HG03565 (cell line): ENCODE measurements around the gene PDLIM5.
"Not testable (repeated sequence)": the region's sequence is repeated elsewhere in the genome, so short reads cannot be mapped to it uniquely, and the experiment has no call there.

Experiments used
- ATAC-seq: cut with Tn5 transposase; IDR thresholded peaks from one replicate; pipeline ENCODE4 v1.9.1; 2021; ENCODE audit warnings: mild to moderate bottlenecking, moderate library complexity; ENCODE audit not compliant: unreplicated experiment

PDLIM5 gene, protein sequence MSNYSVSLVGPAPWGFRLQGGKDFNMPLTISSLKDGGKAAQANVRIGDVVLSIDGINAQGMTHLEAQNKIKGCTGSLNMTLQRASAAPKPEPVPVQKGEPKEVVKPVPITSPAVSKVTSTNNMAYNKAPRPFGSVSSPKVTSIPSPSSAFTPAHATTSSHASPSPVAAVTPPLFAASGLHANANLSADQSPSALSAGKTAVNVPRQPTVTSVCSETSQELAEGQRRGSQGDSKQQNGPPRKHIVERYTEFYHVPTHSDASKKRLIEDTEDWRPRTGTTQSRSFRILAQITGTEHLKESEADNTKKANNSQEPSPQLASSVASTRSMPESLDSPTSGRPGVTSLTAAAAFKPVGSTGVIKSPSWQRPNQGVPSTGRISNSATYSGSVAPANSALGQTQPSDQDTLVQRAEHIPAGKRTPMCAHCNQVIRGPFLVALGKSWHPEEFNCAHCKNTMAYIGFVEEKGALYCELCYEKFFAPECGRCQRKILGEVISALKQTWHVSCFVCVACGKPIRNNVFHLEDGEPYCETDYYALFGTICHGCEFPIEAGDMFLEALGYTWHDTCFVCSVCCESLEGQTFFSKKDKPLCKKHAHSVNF

DNA sequence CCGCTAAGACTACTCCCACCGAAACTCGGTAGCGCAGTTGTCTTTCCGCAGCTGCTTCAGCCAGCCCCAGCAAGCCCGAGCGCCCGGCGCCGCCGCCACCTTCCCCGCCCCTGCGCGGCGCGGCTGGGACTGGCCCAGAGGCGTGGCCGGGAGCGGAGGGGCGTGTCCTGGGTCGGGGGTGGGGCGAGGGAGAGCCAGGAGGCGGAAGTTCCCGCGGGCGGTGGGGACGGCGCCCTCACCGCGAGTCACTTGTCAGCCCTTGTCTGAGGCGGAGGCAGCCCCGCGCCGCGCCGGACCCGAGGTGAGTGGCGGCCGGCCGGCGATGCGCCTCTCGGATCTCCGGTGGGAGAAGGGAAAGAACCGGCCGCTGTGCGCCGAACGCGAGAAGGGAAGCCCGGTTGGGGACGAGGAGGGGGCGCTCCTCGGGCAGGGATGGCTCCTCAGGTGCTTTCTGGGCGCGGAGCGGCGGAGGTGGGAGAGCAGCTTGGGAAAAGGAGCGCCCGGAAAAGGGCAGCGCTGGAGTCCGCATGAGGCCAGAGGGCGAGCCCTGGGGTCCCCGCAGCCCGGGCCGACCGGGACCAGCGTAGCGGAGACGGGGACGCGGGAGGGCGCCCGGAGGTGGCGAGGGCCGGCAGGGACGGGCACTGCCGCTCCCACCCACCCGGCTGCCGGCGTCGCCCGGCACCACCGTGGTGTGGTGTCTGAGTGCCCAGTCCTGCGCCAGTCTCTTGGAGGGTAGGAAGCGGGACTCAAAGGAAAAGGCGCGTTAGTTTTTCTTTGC is at the start of gene PDLIM5:
Gene PDLIM5, plus strand, starts transcription at position 248 of the 781 bp plus-strand sequence. CDS start 3,347 bp downstream, outside the sequence.
- ATAC-seq, result peak; percentile 89

DNA sequence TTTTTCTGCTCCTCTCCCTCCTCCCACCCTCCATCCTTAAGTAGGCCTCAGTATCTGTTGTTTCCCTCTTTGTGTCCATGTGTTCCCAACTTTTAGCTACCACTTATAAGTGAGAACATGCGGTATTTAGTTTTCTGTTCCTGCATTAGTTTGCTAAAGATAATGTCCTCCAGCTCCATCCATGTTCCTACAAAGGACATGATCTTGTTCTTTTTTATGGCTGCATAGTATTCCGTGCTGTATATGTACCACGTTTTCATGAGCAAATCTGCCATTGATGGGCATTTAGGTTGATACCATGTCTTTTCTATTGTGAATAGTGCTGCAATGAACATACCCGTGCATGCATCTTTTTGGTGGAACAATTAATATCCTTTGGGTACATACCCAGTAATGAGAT is 49.3 kb upstream of the PDLIM5 start:
- ATAC-seq, result not testable (repeated sequence)

- no peak for ATAC-seq
Measured at GRCh38 chr4:94403751-94404150, 48.0 kb upstream of the PDLIM5 start.

DNA sequence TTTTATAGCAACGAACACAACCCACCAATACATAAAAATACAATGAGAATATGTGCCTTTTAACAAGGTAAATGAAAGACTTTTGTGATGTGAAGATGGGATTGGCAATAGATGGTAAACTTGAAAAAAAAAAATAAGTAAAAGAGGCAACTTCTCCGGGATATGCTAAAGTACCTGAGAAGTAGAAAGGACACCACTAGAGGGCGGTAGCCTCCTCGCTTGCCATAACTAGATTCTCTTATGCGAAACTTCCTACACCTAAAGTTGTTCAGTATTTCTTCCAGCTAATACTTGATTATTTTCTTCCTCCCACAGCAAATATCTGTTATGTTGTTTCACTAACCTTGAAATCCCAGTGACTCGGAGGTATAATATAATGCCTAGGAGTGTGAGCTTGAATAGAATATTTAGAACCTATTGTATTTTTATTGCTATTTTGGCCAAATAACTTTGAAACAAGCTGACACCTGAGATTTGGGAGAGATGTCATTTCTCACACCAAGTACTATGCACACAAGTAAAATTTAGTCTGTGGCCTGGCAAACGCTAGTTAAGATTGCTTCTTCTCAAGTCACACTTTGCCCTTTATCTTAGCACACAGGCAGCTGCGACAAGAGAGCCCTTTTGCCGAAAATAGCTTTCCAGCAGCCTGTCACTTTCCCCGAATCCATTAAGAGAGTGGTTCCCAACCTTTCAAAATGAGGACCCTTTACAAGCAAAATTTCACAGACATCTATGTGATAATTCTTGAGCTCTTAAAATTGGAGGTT is 44.9 kb upstream of the PDLIM5 start:
- ATAC-seq, result peak; percentile 85

- ATAC-seq, result no peak
Measured at GRCh38 chr4:94407846-94408245, 43.9 kb upstream of the PDLIM5 start.

DNA sequence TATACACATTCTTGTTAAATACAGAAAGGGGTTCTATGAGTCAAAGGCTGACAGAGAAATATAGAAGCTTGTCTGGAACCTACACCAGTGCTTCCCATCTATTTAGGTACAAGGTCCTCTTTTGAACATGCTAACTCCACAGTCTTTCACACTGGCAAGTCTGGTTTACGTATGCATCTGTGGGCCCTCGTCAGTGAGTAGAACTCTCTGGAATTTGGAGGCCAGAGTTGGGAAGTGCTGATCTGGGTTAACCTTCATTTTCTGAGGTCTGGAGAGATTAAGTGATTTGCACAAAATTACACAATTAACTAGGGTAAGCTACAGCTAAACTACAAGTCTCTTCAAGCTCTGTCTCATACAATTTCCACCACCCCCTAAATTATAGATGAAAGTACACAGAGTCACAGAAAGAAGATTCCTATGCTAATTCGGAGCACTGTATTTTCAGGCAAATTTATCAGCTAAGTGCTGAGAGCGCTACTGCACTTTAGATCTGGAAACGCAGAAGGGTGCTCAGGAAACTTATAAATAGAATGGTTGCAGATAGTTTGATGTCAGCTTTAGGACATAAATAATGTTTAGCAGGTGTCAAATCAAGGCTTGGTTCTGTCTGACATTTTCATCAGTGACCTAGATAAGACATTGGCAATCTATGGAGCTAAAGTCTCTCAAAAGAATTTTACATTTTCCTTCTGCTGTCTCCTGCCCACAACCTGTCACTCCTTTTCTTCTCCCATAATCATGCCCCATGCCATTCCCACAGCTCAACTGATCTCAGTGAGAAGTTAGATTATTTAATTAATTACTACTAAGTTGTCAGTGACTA is 43.0 kb upstream of the PDLIM5 start:
- no peak for ATAC-seq

GRCh38 chr4:94409375-94409679 is 42.4 kb upstream of the PDLIM5 start:
- ATAC-seq, result no peak

- no peak for ATAC-seq
Measured at GRCh38 chr4:94409962-94410361, 41.8 kb upstream of the PDLIM5 start.

DNA sequence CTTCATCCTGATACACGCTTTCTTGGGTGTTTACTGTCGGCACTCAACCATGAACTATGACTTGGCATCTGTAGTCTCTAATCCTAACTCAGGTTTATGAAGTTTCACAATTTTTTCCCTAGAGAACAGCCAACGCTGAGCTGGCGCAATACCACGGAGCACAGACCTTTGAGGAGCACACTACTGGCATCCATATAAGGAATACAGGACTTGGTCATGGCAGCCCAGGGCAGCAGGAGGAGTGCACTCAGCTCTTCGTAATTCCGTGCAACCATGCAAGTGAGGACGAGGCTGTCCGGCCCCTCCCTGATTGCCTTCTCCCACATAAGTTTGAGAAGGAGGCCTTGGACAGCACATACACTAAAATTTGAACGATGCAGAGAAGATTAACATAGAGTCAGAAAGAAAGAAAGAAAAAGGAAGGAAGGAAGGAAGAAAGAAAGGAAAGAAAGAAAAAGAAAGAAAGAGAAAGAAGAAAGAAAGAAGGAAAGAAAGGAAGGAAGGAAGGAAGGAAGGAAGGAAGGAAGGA is 41.0 kb upstream of the PDLIM5 start:
- ATAC-seq, result no peak

- ATAC-seq, result no peak
Measured at GRCh38 chr4:94411296-94411695, 40.4 kb upstream of the PDLIM5 start.

GRCh38 chr4:94412019-94412657 is 39.6 kb upstream of the PDLIM5 start:
- no peak for ATAC-seq

DNA sequence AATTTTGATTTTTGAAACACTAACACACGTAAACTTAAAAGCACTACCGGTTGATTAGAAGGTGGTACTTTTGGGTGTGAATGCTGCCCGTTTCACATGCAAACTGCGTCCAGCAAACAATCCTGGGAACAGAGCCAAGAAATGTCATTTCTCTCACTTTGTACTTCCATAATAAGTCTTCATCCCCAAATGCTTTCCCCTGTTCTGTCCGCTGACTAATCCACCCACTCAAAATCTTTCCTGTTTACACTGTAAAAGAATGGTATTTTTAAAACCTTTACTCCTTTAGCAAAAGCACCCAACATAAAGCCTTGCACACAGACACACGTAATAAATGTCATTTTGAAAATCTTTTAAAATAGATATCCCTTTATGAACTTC is 39.1 kb upstream of the PDLIM5 start:
- no peak for ATAC-seq

DNA sequence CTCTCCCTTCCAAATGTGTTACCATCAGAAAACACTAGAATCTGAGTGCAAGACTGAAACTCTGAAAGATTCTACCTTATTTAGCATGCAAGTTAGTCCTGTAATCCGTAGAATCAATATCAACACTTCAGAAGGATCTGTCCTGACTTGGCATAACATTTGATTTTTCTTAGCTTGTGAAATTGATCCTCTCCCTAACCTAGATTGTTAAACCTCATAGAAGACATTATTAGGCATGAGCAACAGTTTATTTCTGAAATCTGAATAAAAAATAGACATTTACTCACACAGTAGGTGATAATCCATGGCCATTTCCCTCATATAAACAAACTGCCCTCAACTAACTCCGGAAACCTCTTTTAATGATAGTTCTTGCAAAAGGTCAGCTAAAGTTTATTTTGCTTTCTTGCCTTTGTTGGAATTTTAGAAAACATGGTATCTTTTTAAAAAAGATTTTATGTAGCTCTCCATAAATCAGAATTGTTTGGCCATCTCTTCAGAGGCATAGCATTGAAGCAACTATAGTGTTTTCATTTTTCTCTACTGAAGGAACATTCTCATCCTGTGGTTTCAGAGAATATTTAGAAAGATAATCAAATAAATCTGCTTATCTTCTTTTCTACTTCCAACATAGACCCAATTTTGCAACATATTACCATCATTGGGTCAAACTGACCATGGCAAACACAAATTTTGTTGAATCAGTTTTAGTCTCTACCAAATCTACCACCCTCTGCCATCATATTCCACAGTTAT is 38.5 kb upstream of the PDLIM5 start:
- no peak for ATAC-seq

DNA sequence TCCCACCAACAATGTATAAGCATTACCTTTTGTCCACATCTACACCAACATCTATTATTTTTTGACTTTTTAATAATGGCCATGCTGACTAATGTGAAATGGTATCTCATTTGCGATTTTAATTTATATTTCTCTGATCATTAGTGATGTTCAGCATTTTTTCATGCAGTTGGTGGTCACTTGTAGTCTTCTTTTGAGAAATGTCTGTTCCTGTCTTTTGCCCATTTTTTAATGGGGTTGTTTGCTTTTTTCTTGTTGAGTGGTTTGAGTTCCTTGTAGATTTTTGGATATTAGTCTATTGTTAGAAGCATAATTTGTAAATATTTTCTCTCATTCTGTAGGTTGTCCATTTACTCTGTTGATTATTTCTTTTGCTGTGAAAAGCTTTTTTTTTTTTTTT is 36.8 kb upstream of the PDLIM5 start:
- no peak for ATAC-seq

DNA sequence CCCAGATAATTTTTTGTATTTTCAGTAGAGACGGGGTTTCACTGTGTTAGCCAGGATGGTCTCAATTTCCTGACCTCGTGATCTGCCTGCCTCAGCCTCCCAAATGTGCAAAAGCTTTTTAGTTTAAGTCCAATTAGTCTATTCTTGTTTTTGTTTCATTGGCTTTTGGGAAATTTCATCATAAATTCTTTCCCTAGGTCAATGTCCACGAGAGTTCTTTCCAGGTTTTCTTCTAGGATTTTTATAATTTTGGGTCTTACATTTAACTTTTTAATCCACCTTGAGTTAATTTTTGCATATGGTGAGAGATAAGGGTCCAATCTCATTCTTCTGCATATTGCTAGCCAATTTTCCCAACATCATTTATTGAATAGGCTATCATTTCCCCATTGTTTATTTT is 36.3 kb upstream of the PDLIM5 start:
- ATAC-seq, result no peak

GRCh38 chr4:94416335-94416734 is 35.4 kb upstream of the PDLIM5 start:
- no peak for ATAC-seq

- no peak for ATAC-seq
Measured at GRCh38 chr4:94416981-94417380, 34.8 kb upstream of the PDLIM5 start.

DNA sequence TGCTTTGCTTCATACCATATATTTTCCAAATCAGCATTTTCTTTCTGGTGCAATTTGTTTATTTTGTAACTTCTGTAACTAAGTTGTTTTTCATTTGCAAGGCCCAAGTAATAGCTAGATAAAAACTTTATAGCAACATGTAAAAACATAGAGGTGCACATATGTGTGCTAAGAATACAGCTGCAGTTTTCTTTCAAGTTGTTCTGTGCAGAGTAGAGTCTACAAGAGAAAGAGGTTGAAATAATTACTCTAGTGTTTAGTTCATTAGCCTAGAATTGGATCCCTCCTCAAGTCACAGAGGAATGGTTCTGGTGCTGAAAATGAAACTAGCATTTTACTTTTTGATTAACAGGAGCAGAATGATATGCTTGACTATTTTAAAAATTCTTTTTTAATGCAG is 32.2 kb upstream of the PDLIM5 start:
- no peak for ATAC-seq

DNA sequence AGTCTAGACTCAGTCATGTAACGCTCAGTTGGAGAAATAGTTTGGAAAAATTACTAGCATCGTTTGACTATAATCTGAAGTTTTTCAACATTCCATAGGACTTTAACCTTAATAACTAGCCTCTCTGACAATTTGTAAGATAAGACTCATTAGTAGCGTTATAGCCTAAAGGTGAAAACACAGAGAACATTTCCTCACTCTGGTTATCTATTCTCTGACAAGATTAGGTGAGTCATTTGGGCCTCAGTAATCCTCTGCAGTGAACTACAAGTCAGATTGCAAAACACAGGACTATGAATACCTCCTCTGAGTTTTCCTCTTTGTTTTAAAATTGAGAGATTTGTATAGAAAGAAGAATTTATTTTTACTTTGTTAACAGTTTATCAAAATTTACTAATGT is 31.8 kb upstream of the PDLIM5 start:
- ATAC-seq, result no peak
